NCI-H1048 (cell line): ENCODE data around the gene GSKIP.

Source experiments
- DNase-seq: peaks from one replicate; lab custom pipeline; 2025; lab: John Stamatoyannopoulos, UW

Gene GSKIP

GRCh38 chr14:96380735-96381134 is 17.4 kb downstream of the GSKIP start:
- DNase-seq = no peak

GRCh38 chr14:96383445-96383844 is 20.1 kb downstream of the GSKIP start:
- no peak for DNase-seq

GRCh38 chr14:96384053-96384452 is 20.7 kb downstream of the GSKIP start:
- no peak for DNase-seq

GRCh38 chr14:96384740-96385139 is 21.4 kb downstream of the GSKIP start:
- DNase-seq = no peak

GRCh38 chr14:96385385-96385784 is 22.1 kb downstream of the GSKIP start:
- DNase-seq = no peak

GRCh38 chr14:96390965-96391292 is 27.6 kb downstream of the GSKIP start:
- no peak for DNase-seq

- DNase-seq = peak; percentile 93
Observed at GRCh38 chr14:96391293-96392118, 28.2 kb downstream of the GSKIP start.

- no peak for DNase-seq
Observed at GRCh38 chr14:96393071-96393691, 29.9 kb downstream of the GSKIP start.

GRCh38 chr14:96394047-96394815 is 30.9 kb downstream of the GSKIP start:
- no peak for DNase-seq

- DNase-seq = no peak
Observed at GRCh38 chr14:96398432-96398831, 35.1 kb downstream of the GSKIP start.

GRCh38 chr14:96398921-96399320 is 35.6 kb downstream of the GSKIP start:
- DNase-seq = no peak

- no peak for DNase-seq
Observed at GRCh38 chr14:96399405-96399804, 36.1 kb downstream of the GSKIP start.

- no peak for DNase-seq
Observed at GRCh38 chr14:96400495-96400894, 37.2 kb downstream of the GSKIP start.

- no peak for DNase-seq
Observed at GRCh38 chr14:96403409-96403808, 40.1 kb downstream of the GSKIP start.

GRCh38 chr14:96405677-96406076 is 42.4 kb downstream of the GSKIP start:
- DNase-seq = no peak

- DNase-seq = no peak
Observed at GRCh38 chr14:96407935-96408570, 44.7 kb downstream of the GSKIP start.

GRCh38 chr14:96408608-96409007 is 45.3 kb downstream of the GSKIP start:
- no peak for DNase-seq

GRCh38 chr14:96409701-96410100 is 46.4 kb downstream of the GSKIP start:
- DNase-seq = no peak

- no peak for DNase-seq
Observed at GRCh38 chr14:96410119-96410518, 46.8 kb downstream of the GSKIP start.

- no peak for DNase-seq
Observed at GRCh38 chr14:96413526-96413925, 50.2 kb downstream of the GSKIP start.

GRCh38 chr14:96415559-96415958 is 52.2 kb downstream of the GSKIP start:
- DNase-seq = no peak

- DNase-seq = no peak
Observed at GRCh38 chr14:96416292-96416691, 53.0 kb downstream of the GSKIP start.

- no peak for DNase-seq
Observed at GRCh38 chr14:96417254-96417653, 53.9 kb downstream of the GSKIP start.
